HG02973 (cell line): ENCODE results near the gene CYP4F8.
"Not testable (repeated sequence)": the region's sequence is repeated elsewhere in the genome, so short reads cannot be mapped to it uniquely, and the experiment has no call there.

Experiments
- ATAC-seq: cut with Tn5 transposase; IDR thresholded peaks from one replicate; pipeline ENCODE4 v1.9.1; 2021; ENCODE audit warnings: moderate library complexity; ENCODE audit not compliant: unreplicated experiment

Gene CYP4F8, protein sequence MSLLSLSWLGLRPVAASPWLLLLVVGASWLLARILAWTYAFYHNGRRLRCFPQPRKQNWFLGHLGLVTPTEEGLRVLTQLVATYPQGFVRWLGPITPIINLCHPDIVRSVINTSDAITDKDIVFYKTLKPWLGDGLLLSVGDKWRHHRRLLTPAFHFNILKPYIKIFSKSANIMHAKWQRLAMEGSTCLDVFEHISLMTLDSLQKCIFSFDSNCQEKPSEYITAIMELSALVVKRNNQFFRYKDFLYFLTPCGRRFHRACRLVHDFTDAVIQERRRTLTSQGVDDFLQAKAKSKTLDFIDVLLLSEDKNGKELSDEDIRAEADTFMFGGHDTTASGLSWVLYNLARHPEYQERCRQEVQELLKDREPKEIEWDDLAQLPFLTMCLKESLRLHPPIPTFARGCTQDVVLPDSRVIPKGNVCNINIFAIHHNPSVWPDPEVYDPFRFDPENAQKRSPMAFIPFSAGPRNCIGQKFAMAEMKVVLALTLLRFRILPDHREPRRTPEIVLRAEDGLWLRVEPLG

DNA sequence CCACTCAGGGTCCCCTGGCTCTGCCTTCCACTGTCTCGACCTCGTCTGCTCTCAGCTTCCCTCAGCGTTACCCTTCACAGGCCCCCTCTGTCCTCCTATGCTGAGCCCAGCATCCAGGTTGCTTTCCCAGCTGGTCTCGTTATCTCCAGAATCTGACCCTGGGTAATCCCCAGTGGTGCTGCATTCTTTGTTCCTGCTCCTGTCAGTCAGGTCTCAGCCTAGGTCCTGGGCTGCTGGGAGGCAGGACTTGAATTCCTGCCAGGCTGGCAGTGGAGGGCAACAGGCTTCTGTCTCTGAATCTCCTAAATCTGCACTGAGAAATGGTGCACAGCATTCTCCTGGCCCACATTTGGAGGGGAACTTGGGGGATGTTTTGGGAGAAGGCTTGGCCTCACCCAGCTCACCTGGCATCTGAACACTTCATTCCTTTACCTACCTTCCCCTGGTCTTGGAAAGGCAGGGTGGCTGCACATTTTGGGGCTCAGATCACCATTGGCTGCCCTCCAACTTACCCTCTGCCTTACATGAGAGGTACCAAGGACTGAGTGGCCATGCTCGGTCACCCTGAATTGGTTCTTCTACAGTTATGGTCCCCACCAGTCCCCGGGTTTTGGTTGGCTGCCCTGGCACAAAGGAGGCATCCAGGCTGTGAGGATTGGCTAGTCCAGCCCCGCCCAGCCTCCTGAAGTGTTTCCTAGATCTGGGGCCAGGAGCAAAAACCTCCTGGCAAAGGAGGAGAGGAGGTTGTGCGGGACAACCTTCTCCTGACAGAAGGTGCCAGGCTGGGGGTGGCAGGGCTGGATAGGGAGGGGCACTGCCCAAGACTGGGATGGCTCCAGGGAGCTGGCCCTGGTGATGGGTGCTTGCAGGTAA lies at the start of gene CYP4F8:
CYP4F8 (plus strand) TSS at position 712 of the 873 bp plus-strand sequence. CDS start 399 bp downstream, outside the sequence.
- no peak for ATAC-seq

DNA sequence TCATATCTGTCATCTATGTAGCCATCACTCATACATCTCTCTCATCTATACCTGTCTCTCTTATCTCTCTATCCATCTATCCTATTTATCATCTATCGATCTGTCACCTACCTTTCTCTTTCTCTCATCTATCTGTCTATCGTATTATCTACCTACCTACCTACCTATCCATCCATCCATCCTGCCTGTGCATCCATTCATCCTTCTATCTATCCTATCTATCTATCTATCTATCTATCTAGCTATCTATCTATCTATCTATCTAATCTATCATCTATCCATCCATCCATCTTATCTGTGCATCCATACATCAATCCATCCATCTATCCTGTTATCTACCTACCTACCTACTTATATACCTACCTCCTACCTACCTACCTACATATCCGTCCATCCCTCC lies 44.6 kb upstream of the CYP4F8 start:
- no peak for ATAC-seq

DNA sequence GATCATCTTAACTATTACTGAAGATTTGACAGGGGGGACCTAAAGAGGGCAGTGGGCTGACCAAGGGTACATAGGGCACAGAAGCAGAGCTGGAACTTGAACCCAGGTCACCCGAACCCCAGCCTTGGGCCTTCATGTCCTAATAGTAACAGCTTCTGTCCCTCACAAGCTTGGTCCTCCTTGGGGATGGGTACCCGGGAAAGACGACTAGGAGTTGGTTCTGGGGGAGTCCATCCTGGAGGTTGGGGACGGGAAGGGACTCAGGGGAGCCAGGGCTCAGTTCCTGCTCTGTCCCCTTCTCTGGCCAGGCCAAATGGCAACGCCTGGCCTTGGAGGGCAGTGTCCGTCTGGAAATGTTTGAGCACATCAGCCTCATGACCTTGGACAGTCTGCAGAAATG lies 39.6 kb upstream of the CYP4F8 start:
- no peak for ATAC-seq

DNA sequence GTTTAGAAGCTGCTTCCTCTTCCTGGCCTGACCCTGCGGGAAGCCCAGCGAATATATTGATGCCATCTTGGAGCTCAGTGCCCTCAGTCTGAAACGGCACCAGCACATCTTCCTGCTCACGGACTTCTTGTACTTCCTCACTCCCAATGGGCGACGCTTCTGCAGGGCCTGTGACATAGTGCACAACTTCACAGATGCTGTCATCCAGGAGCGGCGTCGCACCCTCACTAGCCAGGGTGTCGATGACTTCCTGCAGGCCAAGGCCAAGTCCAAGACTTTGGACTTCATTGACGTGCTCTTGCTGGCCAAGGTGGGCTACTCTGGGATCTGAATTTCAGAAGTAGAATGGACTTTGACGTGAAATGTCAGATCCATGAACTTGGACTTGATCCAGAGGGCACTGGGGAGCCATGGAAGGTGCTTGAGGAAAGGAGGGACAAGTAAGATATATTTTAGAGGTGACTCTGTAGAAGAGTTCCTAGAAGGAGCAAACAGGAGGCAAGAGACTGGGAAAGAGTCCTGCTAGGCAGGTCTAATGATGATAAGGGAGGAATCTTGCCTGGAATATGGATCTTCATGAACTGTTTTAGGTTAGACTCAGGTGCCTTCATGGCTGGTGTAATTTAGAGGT lies 38.4 kb upstream of the CYP4F8 start:
- ATAC-seq: no peak

DNA sequence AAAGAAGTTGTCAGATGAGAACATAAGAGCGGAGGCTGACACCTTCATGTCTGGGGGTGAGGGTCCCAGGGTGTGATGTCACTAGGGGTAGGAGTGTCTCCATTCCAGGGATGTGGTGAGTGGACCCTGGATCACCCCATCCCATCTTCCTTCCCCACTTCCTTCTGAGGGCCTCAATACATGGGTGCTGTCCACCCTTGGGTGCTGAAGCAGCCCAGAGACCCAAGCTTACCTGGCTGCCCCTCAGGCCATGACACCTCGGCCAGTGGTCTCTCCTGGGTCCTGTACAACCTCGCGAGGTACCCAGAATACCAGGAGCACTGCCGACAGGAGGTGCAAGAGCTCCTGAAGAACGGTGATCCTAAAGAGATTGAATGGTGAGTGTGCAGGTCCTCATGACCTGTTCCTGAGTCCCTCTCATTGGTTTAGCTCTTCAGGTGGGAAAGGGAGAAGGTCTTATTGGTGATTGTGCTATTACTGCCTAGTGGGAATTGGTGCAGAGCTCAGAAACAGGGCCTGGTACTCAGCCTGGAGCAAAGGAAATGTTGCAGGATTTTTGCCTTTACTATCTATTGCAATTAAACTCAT lies 37.7 kb upstream of the CYP4F8 start:
- no peak for ATAC-seq

DNA sequence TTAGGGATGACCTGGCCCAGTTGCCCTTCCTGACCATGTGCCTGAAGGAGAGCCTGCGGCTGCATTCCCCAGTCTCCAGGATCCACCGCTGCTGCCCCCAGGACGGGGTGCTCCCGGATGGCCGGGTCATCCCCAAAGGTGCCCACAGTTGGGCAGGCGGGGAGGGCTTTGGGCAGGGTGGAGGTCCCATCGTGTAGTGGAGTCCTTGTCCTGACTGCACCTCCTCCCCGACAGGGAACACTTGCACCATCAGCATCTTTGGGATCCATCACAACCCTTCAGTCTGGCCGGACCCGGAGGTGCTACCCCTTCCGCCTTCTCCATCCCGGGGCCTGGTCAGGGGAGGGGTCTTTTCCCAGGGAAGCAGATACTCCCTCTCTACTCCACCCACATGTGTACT lies 31.7 kb upstream of the CYP4F8 start:
- ATAC-seq: no peak

DNA sequence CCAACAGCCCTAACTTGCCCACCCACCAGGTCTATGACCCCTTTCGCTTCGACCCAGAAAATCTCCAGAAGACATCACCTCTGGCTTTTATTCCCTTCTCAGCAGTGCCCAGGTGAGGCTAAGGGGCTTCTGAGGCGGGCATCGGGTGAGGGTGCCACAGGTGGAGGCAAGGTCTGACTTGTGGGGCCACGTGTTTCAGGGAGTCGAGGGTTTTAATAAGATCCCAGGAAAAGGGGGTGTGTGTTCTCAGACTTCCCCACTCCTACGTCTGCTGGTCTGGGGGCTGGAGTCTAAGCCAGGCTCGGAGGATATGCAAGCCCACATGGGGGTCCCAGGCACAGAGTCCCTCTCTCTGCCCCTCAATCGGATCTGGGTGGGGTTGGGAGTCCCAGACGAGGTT lies 30.9 kb upstream of the CYP4F8 start:
- ATAC-seq: no peak

DNA sequence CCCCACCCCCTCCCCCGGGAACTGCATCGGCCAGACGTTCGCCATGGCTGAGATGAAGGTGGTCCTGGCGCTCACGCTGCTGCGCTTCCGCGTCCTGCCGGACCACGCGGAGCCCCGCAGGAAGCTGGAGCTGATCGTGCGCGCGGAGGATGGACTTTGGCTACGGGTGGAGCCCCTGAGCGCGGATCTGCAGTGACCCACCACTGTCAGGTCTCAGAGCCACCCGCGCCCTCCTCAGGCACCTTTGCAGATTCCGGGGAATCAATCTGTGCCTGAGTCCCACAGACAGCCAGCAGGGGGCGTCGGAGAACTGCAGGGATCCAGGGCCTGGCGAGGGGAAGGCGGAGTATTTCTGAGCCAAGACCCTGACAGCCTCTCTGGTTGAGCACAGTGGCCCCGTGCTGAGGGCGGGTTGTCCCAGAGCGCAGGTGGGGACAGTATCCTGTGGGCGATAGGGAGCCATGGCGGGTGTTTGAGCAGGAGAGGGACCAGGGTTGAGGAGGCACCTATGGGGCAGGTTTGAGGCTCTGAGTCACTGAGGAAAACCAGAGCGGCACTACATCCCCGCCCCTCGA lies 30.4 kb upstream of the CYP4F8 start:
- no peak for ATAC-seq

DNA sequence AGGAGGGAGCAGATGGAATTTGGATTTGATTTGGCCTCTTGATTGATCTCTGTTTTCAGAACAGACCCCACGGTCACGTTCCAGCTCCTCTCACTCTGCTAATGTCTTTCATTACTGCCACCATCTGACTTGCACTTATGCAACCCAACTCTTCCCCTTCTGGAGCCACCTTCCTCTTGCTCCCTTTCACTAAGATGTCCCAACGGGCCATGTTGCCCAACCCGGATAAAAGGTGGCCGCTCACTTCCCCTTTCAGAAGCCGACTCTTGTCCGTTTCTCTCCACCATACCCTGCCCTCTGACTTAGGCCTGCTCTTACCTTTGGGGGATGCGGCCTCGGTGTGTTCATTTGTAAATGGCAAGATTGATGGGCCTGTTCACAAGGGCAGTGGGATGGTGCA lies 27.4 kb upstream of the CYP4F8 start:
- ATAC-seq: no peak

DNA sequence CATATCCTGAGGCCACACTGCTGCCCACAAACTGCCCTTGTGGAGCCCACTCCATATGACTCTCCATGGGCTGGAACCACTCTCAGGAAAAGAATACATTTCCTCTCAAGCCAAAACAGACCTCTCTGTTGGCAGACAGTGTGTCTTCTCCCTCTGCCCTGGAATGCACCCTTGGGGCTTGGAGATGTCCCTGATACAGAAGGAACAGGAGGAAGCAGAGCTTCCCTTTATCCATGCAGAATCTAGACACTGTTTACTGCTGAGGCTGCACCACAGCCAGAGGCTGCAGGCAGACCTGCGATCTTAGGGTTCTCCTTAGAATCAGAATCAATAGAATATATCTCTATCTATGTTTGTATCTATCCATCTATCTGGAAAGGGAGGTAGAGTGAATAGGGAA lies 26.8 kb upstream of the CYP4F8 start:
- no peak for ATAC-seq

DNA sequence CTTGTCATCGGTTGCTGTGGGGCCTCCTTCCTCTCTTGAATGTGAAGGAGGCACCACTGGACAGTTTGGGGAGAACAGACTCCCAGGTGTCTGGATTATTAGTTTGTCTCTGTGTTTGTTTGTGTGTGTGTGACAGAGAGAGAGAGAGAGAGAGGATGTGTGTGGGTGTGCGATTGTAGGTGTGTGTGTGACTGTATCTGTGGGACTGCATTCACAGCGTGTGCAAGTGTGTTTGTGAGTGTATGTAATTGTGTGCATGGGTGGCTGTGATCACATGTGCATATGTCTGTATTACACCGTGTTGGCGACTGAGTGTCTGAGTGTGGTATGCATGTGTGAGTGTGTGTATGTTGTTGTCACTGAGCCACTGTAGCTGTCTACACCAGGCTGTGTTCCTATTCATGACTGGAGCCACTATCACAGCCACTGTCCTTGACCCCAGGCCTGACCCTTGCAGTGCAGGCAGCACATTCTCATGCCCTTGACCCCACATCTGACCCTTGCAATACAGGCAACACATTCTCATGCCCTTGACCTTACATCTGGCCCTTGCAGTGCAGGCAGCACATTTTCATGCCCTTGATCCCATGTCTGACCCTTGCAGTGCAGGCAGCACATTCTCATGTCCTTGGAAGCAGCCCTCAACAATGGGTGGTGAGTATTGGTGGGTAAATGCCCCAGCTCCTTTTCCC lies 25.1 kb upstream of the CYP4F8 start:
- ATAC-seq: no peak

DNA sequence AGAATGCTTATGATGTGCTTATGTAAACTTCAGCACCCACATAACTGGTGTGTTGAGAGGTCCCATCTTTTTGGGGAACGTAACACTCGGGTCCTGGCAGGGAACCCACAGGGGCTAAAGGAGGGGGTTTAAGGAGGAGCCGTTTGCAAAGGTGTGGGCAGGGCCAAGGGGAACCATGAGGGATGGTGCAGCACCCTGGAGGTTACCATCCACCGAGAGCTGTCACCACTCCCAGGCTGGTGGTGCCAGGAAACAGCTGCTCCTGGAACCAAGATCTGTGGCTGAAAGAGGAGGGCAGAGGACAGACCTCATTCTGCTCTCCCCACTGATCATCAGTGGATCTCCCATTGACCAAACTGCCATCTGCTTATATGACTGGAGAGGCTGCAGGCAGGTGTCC lies 23.2 kb upstream of the CYP4F8 start:
- ATAC-seq: no peak

DNA sequence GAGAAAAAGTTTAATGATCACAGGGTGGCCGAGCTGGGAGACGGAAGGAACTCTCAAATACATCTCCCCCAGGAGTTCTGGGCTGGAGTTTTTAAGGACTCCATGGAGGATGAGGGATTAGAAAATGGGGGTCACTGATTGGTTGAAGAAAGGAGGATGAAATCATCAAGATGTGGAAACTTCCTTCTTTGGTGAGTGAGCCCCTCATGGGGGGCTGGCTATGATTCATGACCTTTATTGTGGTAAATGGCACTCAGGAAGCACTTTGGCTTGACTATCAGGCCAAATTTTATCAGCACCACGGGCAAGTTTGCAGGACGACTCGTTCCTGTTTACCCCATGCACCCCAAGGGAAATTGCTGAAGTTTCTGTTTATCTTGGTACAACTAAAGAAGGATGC lies 22.5 kb upstream of the CYP4F8 start:
- ATAC-seq: not testable (repeated sequence)

DNA sequence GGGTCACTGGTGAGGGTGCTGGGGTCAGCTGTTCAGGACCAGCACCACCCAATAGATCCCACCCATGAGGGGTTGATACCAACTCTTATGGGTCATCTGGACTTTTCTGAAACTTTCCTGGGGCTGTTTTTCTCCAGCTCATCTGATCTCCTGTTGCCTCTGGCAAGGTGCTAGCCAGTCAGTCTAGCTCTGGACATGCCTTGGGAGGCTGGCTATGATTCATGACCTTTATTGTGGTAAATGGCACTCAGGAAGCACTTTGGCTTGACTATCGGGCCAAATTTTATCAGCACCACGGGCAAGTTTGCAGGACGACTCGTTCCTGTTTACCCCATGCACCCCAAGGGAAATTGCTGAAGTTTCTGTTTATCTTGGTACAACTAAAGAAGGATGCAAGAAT lies 21.3 kb upstream of the CYP4F8 start:
- not testable (repeated sequence) for ATAC-seq

DNA sequence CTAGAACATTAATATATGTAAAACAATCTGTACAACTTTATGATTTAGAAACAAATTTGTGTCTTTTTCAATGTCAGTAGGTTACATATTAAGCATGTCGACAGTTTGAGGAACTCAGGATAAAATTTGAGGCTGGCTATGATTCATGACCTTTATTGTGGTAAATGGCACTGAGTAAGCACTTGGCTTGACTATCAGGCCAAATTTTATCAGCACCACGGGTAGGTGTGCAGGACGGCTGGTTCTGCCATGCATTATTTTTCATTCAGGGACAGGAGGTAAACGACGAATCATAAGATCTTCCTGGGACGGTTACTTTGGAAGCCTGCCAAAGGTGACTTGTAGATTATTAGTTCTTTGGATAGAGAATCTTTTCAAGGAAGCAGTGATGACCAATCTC lies 19.9 kb upstream of the CYP4F8 start:
- ATAC-seq: no peak

DNA sequence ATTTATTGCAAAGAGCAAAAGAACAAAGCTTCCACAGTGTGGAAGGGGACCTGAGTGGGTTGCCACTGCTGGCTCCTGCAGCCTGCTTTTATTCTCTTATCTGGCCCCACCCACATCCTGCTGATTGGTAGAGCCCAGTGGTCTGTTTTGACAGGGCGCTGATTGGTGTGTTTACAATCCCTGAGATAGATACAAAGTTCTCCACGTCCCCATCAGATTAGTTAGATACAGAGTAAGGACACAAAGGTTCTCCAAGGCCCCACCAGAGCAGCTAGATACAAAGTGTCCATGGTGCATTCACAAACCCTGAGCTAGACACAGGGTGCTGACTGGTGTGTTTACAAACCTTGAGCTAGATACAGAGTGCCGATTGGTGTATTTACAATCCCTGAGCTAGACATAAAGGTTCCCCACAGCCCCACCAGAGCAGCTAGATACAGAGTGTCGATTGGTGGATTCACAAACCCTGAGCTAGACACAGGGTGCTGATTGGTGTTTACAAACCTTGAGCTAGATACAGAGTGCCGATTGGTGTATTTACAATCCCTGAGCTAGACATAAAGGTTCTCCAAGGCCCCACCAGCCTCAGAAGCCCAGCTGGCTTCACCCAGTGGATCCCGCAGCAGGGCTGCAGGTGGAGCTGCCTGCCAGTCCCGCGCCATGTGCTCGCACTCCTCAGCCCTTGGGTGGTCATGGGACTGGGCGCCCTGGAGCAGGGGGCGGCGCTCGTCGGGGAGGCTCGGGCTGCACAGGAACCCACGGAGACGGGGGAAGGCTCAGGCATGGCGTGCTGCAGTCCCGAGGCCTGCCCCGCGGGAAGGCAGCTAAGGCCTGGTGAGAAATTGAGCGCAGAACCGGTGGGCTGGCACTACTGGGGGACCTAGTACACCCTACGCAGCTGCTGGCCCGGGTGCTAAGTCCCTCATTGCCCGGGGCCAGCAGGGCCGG lies 6.8 kb upstream of the CYP4F8 start:
- ATAC-seq: not testable (repeated sequence)

DNA sequence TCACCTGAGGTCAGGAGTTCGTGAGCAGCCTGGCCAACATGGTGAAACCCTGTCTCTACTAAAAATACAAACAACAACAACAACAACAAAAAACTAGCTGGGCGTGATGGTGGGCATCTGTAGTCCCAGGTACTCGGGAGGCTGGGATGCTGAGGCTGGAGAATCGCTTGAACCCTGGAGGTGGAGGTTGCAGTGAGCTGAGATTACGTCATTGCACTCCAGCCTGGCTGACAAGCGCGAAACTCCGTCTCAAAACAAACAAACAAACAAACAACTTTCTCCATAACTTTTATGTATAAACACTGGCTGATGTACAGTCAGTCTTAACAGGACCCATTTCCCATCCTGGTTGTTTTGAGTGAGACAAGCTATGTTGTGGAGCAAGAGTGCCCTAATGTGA lies 5.8 kb upstream of the CYP4F8 start:
- ATAC-seq: no peak

DNA sequence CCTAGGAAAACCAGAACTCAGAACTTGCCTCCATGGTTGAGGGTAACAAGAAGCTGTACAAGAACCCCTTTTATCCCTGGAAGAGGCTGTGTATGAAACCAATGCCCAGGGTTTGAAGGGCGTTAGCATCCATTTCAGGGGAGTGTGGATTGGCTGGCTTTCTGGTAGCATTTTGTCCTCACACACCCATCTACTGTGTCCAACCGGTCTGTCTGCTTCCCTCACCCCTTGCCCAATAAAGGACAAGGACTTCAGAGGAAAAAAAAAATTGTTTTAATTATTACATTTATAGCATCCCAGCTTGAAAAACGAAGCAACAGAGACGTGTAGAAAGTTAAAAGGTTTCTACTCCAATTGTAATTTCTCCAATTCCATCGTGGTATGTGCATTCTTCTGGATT lies 2.7 kb upstream of the CYP4F8 start:
- ATAC-seq: no peak

DNA sequence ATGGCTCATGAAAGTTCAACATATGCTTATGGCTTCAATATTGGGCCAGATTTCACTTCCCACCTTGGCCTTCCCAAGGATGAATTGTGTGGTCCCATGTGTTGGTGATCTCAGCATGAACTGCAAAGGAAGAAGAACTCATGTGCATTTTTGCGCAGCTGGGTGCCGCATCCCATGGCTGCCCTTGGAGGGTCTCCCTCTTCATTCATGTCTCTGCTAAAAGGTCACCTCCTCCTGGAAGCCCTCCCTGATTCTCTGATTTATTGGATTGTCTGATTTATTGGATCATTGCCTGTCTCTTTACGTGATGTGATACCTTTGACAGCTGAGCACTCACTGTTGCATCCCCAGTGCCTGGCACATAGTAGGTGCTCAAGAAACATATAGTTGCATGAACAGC lies 1.7 kb upstream of the CYP4F8 start:
- no peak for ATAC-seq
